ENCODE measurements around the gene ATF6.
"Not testable (repeated sequence)": the region's sequence is repeated elsewhere in the genome, so short reads cannot be mapped to it uniquely, and the experiment has no call there.

Gene ATF6

DNA sequence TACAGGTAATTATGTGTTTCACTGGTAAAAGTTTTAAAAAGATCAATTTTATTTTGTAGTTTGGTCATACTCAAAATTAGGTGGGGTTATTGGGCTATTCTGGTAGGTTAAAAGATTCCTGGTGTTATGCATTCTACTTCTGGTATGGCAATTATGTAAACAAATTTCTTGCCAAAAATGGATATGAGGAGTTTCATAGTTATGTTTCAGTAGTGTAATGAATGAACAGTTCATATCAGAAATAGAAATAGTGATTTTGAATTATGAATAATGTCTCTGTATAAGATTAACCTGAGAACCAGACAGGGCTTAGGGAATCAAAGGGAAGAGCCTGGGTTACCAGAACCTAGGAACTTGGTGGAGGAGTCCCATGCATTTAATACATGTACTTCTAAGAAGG is 15.9 kb downstream of the ATF6 start:
- peak; percentile 67 for DNase-seq (ENCODE audit: low spot score)

DNA sequence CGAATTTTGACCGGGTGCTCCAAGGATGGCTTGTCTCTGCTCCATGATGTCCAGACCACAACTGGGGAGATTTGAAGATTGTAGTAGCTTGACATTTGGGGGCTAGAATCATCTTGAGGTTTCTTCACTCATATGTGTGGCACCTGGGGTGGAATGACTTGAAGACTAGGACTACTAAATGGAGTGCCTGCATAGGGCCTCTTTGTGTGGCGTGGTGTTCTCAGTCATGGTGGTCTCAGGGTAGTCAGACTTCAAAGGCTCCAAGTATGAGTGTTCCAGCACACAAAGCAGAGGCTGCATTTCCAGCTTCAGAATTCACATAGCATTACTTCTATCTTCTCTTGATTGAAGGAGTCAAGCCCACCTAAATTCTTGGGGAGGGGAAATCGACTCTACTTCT is 16.8 kb downstream of the ATF6 start:
- no peak for DNase-seq (ENCODE audit: low spot score)

DNA sequence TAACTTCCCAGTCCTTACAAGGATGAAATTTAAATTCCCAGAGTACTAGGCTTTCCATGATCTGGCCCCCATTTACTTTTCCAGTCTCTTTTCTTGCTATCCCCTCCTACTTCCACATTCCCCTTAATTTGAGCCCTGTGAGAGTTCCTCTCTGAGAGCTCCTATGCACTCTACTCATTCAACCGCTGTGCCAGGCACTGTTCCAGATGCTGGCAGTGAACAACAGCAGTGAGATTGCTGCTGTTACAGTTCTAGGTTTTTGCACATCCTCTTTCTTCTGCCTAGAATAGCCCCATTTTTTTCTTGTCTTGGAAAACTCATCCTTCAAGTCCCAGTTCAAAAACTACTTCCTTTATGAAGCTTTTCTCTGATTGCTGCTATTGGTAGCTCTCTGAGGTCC is 18.8 kb downstream of the ATF6 start:
- no peak for DNase-seq (ENCODE audit: low spot score)

DNA sequence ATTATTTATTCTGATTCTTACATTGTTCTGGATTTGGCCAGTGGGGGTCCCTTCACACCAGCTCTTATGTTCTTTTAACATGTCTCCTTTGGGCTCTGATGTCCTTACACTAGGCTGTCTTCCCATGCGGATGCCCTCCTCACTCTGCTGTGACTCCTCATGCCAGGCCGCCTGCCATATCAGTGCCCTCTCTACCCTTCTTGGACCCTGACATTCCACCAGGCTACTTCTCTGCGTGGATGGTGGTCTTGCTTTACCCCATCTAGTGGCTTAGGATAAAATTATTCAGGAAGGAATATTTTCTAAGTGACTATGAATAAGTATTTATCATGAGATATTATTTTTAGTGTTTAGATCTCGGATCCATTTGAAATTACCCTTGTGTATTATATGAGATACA is 21.2 kb downstream of the ATF6 start:
- DNase-seq (ENCODE audit: low spot score): no peak

DNA sequence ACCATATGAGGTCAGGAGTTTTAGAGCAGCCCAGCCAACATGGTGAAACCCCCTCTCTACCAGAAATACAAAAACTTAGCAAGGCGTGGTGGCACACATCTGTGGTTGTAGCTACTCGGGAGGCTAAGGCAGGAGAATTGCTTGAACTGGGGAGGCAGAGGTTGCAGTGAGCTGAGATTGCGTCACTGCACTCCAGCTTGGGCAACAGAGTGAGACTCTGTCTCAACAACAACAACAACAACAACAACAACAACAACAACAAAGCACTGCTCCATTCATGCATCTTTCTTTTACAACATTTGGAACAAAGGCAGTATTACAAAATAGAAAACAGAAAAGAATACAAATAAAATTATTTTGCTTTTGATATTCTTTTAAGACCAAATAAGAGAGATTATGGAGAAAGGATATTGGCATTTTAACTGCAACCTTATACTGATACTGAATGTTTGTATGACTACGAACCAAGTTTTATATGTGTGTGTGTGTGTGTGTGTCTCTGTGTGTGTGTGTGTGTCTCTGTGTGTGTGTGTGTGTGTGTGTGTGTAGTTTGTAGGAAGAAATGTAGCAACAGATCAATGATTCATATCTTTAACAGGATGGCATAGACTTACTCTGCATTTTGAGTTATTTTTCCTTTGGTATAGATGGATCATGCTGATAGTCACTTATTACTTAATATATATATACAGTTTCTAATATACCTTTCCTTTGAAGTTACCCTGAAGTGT is 24.6 kb downstream of the ATF6 start:
- DNase-seq (ENCODE audit: low spot score): no peak

DNA sequence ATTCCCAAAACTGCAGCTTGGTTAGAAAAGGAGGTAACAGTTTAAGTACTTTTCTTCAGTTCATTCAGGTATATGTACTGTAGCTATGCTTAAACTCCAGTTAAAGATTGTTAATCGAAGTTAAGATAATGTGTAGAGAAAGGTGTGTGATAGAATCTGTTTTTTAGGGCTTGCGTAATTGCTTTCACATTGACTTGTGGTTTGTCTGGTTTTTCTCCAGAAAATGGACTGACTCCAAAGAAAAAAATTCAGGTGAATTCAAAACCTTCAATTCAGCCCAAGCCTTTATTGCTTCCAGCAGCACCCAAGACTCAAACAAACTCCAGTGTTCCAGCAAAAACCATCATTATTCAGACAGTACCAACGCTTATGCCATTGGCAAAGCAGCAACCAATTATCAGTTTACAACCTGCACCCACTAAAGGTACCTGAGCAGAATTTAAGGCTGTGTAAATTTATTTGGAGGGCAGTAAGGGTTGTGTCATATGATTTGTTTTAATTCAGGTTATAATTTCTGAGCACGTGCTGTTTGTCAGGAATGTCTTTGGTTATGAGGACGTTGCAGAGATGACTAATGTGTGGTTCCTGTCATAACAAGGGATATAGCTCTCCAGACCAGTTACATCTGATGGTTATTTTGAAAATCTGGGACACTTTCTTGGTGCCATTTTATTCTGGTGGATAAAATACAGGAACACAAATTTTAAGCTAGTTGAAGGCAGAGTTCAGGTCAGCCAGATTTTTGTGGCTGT is 26.0 kb downstream of the ATF6 start:
- peak; percentile 11 for DNase-seq (ENCODE audit: low spot score)

DNA sequence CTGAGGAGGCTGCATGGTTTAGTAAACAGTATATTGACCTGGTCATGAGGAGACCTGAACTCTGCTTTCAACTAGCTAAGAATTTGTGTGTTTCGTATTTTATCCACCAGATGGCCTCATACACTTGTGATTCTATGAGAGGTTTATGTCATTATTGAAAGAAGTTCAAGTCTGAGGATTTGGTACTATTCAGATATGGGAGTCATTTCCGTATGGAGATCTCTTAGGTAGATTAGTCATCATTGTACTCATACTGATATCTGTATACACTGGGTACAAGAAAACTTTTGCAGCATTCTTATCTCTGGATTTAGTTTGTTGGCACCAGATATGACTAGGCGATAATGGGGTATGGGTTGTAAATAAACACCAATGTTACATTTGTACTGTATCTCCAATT is 26.6 kb downstream of the ATF6 start:
- DNase-seq (ENCODE audit: low spot score): peak; percentile 71

DNA sequence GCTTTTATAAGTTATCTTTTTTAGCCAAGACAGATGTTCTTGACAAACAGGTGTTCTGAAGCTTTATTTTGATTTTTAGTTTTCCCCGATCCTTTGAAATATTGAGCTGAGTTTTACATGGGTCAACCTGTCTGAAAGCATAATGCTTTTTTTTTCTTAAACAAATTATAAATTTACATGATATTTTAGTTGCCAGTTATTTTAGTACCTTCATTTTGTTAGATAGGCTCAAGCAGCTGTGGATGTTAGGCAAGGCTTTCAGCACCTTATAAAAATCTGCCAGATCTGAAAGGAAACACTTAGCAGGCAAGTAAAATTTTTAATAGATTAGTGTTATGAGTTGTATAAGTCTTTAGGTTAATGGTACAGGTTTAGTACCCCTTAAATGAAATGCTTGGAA is 33.7 kb downstream of the ATF6 start:
- no peak for DNase-seq (ENCODE audit: low spot score)

DNA sequence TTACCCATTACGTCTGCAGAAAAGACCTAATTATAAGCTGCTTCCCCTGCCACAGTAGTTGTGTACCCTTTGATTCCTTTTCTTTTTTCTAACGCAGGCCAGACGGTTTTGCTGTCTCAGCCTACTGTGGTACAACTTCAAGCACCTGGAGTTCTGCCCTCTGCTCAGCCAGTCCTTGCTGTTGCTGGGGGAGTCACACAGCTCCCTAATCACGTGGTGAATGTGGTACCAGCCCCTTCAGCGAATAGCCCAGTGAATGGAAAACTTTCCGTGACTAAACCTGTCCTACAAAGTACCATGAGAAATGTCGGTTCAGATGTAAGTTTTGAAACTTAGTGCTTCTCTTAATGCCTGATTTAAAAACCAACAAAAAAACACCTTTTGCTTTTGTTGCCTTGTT is 35.8 kb downstream of the ATF6 start:
- DNase-seq (ENCODE audit: low spot score): no peak

DNA sequence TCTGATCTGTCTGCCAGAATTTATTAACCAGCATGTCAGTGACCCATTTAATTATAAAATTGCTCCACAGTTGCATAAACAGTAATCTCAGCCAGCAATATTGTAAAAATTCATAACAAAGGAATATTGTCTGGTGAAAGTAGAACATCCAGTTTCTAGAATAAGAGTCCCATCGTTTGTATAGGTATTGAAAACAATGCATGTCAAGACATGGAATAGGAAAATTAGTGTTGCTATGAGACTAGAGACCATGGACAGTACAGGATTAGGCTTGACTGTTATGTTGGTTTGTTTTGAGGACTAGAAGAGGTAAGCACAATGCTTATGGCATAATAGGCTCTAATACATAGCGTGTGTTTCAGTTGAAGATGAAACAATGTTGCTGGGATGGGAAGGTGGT is 37.1 kb downstream of the ATF6 start:
- DNase-seq (ENCODE audit: low spot score): no peak

DNA sequence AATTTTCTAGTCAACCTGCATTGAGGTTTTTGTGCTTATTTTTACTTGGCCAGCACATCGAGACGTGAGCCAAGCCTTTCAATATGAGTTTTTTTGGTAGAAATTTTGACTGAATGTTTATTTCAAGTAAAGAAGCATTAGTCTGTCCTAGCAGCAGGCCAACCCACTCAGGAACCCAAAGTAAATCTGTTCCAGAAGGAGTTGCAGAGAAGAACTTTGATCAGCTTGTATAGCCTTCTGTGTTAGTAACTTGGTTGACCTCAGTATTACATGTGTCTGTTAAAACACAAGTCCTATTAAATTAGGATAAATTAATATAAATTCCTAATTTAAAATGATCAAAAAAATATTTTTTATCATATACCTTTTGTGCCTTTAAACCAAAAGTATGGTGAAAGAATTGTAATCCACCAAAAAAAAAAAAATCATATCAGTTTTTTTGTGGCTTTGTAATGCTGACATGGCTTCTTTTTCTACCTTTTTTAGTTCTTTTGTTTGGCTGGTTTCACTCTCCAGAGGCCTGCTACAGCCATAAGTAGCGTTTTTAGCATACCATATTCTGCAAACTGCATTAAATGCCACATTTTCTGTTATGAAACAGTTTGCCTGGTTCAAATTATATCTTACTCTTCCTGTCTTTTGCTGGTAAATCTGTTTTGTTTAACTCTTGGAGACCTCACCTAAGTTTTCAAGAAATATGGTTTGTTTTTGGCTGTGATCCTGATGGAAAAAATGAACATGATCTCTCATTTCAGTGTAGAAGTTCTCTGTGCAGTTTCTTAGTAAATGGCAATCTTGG is 39.5 kb downstream of the ATF6 start:
- DNase-seq (ENCODE audit: low spot score): peak; percentile 5

DNA sequence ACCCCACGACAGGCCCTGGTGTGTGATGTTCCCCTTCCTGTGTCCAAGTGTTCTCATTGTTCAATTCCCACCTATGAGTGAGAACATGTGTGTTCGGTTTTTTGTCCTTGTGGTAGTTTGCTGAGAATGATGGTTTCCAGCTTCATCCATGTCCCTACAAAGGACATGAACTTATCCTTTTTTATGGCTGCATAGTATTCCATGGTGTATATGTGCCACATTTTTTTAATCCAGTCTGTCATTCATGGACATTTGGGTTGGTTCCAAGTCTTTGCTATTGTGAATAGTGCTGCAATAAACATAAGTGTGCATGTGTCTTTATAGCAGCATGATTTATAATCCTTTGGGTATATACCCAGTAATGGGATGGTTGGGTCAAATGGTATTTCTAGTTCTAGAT is 43.1 kb downstream of the ATF6 start:
- not testable (repeated sequence) for DNase-seq (ENCODE audit: low spot score)

DNA sequence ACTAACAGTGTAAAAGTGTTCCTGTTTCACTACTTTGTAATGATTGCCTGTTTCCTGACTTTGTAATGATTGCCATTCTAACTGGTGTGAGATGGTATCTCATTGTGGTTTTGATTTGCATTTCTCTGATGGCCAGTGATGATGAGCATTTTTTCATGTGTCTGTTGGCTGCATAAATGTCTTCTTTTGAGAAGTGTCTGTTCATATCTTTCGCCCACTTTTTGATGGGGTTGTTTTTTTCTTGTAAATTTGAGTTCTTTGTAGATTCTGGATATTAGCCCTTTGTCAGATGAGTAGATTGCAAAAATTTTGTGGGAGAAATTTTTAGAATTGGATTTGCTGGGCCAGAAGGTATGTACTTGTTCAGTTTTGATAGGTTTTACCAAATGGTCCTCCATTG is 43.5 kb downstream of the ATF6 start:
- not testable (repeated sequence) for DNase-seq (ENCODE audit: low spot score)

DNA sequence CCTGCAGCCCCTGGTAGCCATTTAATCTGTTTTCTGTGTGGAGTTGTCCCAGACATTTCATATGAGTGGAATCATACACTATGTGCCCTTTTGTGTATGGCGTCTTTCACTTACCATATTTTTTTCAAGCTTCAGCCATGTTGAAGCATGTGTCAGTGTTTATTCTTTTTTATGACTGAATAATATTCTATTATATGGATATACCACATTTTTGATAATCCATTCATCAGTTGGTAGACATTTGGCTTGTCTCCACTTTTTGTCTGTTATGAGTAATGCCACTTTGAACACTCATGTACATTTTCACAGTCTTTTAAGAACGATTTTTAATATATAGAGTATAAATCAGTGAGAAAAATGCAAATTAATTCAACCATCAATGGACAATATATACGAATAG is 44.7 kb downstream of the ATF6 start:
- DNase-seq (ENCODE audit: low spot score): no peak

DNA sequence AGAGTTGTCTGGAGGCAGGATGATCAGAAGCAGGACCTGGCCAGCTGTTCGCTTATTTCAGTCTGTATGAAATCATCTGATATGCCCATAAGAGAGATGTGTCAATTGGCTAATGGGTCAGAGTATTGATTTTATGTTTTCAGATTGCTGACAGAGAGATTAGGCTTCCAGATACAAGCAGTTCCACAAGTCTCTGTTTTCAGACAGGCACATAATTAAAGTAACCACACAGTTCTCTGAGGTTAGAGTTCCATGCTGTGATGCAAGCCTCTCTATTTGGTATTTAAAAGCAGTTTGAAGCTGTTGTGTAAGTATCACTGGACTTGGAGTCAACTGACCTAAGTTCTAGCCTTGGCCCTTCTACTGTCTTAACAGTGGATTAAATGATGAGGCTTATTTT is 50.1 kb downstream of the ATF6 start:
- peak; percentile 54 for DNase-seq (ENCODE audit: low spot score)

DNA sequence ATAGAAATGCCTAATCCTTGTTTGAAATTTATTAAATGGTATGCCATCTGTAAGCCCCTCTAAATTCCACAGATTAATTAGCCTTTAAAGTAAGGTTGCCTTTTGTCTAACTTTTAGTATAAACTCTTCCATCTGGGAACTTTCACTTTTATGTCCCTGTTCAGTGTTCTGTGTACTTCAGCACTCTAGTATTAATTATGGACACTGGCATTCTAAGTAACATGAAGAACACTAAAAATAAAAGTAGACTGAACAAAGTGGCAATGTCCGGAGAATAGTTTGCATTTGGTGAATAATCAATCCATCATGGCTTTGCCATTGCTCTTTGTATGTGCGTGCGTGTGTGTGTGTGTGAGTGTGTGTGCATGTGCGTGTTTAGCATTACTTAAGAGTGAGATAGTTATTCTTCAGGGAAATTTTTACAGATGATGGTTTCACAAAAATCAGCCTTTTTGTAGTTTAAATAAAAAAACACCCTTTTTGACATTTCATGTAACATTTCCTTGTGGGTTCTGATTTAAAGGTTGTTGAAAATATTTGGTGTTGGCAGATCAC is 51.1 kb downstream of the ATF6 start:
- DNase-seq (ENCODE audit: low spot score): no peak

DNA sequence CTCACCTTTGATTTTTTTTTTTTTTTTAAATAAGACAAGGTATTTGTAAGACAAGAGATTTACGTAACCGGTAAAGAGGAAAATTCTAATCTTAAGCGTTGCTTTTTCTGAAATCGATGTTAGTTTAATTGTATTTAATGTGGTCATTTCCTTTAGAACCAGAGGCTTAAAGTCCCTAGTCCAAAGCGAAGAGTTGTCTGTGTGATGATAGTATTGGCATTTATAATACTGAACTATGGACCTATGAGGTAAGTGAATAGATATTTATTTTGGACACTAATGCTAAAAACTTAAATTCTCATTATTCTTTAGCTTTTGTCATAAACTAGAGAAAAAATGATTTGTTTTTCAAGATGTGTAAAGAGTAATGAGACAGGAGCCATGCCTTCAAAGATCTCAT is 54.8 kb downstream of the ATF6 start:
- DNase-seq (ENCODE audit: low spot score): no peak

DNA sequence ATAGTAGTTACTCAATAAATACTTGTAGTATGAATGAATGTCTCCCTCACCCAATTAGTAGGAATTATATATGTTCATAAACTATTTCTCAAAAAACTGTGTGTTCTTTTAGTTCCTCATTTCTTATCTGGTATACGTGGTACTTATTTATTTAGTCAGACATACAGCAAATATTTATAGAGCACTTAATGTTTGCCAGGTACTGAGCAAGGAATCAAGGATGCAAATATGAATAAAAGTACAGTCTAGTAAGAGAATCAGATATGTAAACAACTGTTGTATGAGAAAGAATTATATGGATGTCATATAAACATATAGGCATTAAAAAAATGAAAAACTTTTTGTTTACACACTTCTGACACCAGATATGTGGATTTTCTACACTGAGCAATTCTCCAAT is 58.5 kb downstream of the ATF6 start:
- DNase-seq (ENCODE audit: low spot score): no peak

DNA sequence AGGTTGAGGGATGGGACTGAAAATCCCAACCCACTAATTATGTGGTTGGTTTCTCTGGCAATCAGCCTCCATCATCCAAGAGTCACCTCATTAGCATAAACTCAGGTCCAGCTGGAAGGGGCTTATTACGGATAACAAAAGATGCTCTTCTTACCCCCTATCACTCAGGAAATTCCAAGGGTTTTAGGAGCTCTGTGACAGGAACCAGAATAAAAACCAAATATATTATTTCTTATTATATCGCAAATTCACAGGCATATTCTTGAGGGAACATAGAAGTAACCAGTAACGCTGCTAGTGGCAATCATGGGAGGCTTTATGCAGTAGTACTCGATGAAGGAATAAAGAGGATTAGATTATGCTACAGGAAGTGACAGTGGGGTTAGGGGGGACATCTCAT is 59.7 kb downstream of the ATF6 start:
- DNase-seq (ENCODE audit: low spot score): no peak

DNA sequence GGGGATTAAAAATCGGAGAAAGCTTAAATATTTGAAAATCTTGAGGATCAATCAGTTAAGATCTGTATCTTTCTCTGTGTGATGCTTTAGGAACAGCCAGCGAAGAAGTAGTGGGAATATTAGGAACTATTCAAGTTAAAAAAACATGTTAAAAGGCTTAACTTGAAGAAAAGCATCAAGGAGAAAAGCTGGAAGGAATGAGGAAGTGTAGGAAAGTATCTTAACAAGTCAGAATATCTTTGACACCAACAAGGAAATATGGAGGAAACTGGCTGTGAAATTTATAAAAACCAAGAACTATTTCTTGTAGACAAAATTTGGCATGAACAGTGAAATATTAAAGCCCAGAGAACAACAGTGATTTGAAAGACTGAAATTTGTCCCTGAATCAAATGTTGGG is 60.4 kb downstream of the ATF6 start:
- DNase-seq (ENCODE audit: low spot score): no peak

DNA sequence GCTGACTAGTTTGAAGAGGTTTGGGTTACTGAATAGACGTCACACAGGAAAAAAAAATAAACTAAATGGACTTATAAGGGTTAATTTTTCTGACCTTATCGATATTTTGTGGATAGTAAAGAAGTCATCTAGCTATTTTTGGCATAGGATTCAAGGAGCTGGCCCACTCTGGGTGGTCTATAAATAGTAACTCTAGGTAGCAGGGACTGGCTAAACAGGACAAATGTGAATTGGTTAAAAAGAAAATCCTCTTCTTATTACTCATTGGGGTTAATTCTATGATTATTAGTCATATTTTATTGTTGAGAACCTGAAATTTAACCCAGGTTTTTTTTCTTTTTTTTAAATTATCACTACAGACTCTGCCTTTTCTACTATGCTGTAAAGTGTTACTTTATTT is 61.7 kb downstream of the ATF6 start:
- peak; percentile 7 for DNase-seq (ENCODE audit: low spot score)

DNA sequence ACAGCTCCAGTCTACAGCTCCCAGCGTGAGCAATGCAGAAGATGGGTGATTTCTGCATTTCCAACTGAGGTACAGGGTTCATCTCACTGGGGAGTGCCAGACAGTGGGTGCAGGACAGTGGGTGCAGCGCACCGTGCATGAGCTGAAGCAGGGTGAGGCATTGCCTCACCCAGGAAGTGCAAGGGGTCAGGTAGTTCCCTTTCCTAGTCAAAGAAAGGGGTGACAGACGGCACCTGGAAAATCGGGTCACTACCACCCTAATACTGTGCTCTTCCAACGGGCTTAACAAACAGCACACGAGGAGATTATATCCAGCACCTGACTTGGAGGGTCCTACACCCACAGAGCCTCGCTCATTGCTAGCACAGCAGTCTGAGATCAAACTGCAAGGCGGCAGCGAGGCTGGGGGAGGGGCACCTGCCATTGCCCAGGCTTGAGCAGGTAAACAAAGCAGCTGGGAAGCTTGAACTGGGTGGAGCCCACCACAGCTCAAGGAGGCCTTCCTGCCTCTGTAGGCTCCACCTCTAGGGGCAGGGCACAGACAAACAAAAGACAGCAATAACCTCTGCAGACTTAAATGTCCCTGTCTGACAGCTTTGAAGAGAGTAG is 66.3 kb downstream of the ATF6 start:
- DNase-seq (ENCODE audit: low spot score): not testable (repeated sequence)
